ENCODE data around the gene CYLD.

Gene CYLD

GRCh38 chr16:50711862-50712559 lies 29.9 kb upstream of the CYLD start:
- no peak for DNase-seq (ENCODE audit: low spot score)

DNA sequence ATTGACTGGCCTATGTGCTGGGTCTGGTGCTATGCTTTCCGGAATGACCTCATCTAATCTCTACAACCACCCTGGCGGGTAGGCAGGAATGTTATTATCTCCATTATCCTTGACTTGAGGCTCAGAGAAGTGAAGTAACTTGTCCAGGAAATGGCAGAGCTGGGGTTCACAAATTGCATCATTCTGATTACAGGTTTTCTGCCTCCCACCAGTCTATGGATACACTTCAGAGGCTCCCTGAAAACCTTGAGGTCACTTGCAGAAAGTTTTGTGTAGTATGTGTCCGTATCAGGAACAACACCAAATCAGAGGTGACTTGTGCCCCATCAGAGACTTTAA lies 29.4 kb upstream of the CYLD start:
- DNase-seq (ENCODE audit: low spot score): no peak

- no peak for DNase-seq (ENCODE audit: low spot score)
Measured at GRCh38 chr16:50712956-50713355, 28.9 kb upstream of the CYLD start.

DNA sequence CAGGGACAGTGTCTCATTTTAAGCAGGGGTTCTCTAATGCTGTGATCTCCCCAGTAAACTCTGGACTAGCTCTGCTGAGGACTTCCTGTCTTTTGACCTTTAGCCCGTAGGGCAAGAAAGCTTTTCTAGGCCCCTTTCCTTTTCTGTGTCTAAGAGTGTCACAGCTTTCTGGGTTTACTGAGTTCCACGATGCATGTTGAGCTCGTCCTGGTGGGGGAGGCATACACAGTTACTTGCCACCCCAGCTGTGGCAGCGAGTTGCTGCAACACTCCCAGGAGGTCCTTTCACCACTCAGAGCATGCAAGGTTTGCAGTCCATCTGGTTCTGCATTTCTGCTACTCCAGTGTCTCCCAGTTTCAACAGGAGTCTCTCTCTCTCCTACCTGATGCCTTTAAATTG lies 24.8 kb upstream of the CYLD start:
- no peak for DNase-seq (ENCODE audit: low spot score)

DNA sequence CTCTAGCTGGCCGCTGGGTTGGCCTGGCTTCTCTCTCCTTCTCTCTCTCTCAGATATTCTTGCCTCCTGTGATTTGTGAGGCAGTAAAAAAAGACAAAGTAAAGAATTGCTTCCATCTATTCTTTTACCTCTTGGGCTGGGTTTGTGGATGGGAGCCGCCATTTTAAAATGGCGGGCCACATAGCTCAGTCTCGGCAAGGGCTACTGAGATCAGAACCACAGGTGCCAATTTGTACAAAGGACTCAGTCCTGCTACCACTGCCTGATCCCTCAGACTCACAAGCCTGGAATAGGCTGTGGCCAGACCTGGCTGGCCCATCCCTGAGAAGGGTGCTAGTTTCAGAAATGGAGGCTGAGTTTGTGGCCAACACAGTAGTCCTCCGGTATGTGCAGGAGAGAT lies 24.4 kb upstream of the CYLD start:
- DNase-seq (ENCODE audit: low spot score): no peak

GRCh38 chr16:50718061-50718760 lies 23.7 kb upstream of the CYLD start:
- DNase-seq (ENCODE audit: low spot score): no peak

- no peak for DNase-seq (ENCODE audit: low spot score)
Measured at GRCh38 chr16:50718761-50719400, 23.0 kb upstream of the CYLD start.

- no peak for DNase-seq (ENCODE audit: low spot score)
Measured at GRCh38 chr16:50719401-50720337, 22.2 kb upstream of the CYLD start.

- no peak for DNase-seq (ENCODE audit: low spot score)
Measured at GRCh38 chr16:50721549-50722404, 20.1 kb upstream of the CYLD start.

- no peak for DNase-seq (ENCODE audit: low spot score)
Measured at GRCh38 chr16:50722405-50722737, 19.5 kb upstream of the CYLD start.

DNA sequence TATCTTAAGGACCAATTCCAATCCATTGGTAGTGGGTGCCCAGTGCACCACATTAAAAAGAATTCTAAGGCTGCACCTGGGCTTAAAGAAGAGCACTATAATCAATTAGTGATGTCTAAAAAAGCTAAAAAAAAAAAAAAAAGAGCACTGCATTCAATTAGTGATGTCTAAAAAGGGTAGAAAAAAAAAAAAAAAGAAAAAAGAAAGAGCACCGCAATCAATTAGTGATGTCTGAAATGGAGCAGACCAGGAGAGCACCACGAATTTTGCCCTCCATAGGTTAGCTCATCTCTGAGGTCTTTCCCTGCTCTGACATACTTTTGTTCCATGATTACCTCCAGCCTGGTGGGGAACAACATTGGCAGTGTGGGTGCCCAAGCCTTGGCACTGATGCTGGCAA lies 18.9 kb upstream of the CYLD start:
- no peak for DNase-seq (ENCODE audit: low spot score)

- DNase-seq (ENCODE audit: low spot score): no peak
Measured at GRCh38 chr16:50724306-50724705, 17.6 kb upstream of the CYLD start.

GRCh38 chr16:50731130-50731988 lies 10.5 kb upstream of the CYLD start:
- no peak for DNase-seq (ENCODE audit: low spot score)

- DNase-seq (ENCODE audit: low spot score): no peak
Measured at GRCh38 chr16:50731989-50732832, 9.7 kb upstream of the CYLD start.

GRCh38 chr16:50733468-50733867 lies 8.4 kb upstream of the CYLD start:
- DNase-seq (ENCODE audit: low spot score): no peak

DNA sequence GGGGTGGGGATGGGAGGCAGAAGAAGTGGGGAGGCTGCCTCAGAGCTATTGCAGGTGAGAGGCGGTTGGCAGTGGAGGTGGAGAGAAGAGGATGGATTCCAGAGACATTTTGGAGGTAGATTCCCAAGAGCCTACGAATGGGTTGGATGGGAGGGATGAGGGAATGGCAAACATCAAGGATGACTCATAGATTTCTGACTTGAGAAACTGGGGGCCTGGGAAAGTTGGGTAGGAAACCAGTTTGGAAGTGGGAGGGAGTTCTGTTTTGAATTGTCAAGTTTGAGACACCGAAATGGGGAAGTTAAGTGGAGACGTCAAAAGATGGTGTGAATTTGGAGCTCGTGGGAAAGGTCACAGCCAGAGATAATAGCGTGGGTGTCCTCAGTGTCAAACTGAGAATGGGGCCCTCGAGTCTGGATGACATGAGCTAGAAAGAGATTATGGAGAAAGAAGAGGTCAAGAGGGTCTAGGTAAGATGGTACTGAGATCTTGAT lies 6.2 kb upstream of the CYLD start:
- no peak for DNase-seq (ENCODE audit: low spot score)

- DNase-seq (ENCODE audit: low spot score): no peak
Measured at GRCh38 chr16:50736448-50736847, 5.4 kb upstream of the CYLD start.

DNA sequence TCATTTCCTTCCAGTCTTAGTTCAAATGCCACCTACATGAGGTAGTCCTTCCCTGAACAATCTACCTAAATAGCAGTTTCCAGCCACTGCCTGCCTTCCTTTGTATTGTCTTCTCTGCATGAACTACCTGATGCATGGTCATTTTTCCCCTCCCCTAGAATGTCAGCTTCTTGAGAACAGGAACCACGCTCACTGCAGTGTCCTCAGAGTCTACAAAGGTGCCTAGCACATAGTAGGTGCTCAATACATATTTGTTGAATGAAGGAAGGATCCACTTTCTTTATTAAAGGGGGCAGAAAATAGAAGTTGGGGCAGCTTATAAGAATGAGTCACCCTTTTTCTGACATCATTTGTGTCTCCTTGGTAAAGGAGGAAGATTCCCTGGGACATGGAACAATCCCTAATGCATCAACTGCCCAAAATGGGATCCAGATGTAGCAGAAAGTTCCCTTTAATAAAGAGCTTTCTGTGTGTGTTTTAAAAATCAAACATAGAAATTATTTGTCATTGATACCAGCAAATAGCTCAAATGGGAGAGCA lies 4.4 kb upstream of the CYLD start:
- no peak for DNase-seq (ENCODE audit: low spot score)

DNA sequence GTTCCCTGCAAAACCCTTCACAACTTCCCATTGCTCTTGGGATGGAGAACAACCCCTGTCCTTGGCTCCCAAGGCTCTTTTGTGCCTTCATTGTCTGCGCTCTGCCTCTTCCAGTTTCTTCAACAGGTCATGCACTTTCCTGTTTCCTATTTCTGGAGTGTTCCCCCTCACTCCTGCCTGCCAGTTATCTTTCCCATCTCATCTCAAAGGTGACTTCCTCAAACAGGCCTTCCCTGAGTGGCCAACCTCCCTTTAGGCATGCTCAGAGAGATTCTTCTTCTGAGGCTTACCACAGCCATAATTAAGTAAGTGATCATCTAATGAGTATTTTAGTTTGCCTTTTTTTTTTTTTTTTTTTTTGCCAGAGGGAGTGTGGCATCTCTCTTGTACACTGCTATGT lies 2.9 kb upstream of the CYLD start:
- no peak for DNase-seq (ENCODE audit: low spot score)
